ENCODE data around the gene NABP2. TPM values are rescaled to one million over a fixed set of nuclear protein-coding genes. Genes with fewer than 3 reads are reported as not detected.

The NABP2 gene
- total RNA-seq, 4 donors from 2014 or later, result 13.2 to 24.3 (median 17.2) TPM

GRCh38 chr12:56213878-56214277, 10.3 kb upstream of the NABP2 start:
- no peak for TF ChIP-seq CTCF (IDR thresholded peaks at IDR 0.05)
- DNase-seq (ENCODE audit: low spot score), result no peak
- no peak for ATAC-seq (ENCODE audit: low FRiP score)

GRCh38 chr12:56216461-56216860, 7.7 kb upstream of the NABP2 start:
- TF ChIP-seq CTCF (IDR thresholded peaks at IDR 0.05), result no peak
- DNase-seq (ENCODE audit: low spot score), result no peak
- ATAC-seq (ENCODE audit: low FRiP score), result no peak

GRCh38 chr12:56219840-56220239, 4.3 kb upstream of the NABP2 start:
- TF ChIP-seq CTCF (IDR thresholded peaks at IDR 0.05), result no peak
- DNase-seq (ENCODE audit: low spot score), result no peak
- ATAC-seq (ENCODE audit: low FRiP score), result no peak

GRCh38 chr12:56220611-56221231, 3.4 kb upstream of the NABP2 start:
- TF ChIP-seq CTCF (IDR thresholded peaks at IDR 0.05), result no peak
- DNase-seq (ENCODE audit: low spot score), result no peak
- no peak for ATAC-seq (ENCODE audit: low FRiP score)

GRCh38 chr12:56221232-56221756, 2.8 kb upstream of the NABP2 start:
- ATAC-seq (ENCODE audit: low FRiP score) (peak; percentile 31), DNase-seq (ENCODE audit: low spot score) (no peak)
- no peak for TF ChIP-seq CTCF (IDR thresholded peaks at IDR 0.05)

- ATAC-seq (ENCODE audit: low FRiP score), result peak; percentile 85
- peak; percentile 95 for DNase-seq (ENCODE audit: low spot score)
- TF ChIP-seq CTCF (IDR thresholded peaks at IDR 0.05), result no peak
Observed at GRCh38 chr12:56221757-56222530, 2.2 kb upstream of the NABP2 start, which contains the start of gene RNF41. Gene RNF41, minus strand, starts transcription at chr12:56221922. Its CDS starts 7,875 bp downstream, at chr12:56214047.
